ENCODE data around the gene TMEM37. TPM values are rescaled to one million over a fixed set of nuclear protein-coding genes. Genes with fewer than 3 reads are reported as not detected.
A peak's percentile ranks its signal among the peaks of the same experiment; 100 is the strongest.

TMEM37 gene
- total RNA-seq, 2 experiments from 2014 or later = not detected

DNA sequence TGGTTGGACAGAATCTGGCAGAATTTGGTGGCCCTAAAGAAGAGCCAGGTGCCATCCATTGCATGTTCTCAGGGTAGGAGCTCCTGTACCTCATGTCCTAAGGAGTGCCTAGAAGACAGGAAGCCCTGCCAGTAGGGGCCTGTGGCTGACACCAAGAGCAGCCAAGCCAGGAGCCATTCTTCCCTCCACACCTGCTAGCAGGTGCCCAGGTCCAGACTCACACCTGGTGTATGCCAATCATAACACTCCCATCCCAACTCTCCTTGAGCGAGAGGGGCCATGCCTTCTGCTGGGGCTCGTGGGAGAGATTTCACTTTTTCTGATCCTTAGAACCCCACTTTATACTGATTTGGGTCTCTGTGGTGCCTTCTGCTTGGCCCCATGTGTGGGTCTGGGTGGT, 26.5 kb upstream of the TMEM37 start:
- H3K36me3 Mint-ChIP-seq = no peaks in the 10 kb centered on the region
- CTCF ChIA-PET = no interaction called here
- H3K4me1 Mint-ChIP-seq = no peaks in the 10 kb centered on the region

DNA sequence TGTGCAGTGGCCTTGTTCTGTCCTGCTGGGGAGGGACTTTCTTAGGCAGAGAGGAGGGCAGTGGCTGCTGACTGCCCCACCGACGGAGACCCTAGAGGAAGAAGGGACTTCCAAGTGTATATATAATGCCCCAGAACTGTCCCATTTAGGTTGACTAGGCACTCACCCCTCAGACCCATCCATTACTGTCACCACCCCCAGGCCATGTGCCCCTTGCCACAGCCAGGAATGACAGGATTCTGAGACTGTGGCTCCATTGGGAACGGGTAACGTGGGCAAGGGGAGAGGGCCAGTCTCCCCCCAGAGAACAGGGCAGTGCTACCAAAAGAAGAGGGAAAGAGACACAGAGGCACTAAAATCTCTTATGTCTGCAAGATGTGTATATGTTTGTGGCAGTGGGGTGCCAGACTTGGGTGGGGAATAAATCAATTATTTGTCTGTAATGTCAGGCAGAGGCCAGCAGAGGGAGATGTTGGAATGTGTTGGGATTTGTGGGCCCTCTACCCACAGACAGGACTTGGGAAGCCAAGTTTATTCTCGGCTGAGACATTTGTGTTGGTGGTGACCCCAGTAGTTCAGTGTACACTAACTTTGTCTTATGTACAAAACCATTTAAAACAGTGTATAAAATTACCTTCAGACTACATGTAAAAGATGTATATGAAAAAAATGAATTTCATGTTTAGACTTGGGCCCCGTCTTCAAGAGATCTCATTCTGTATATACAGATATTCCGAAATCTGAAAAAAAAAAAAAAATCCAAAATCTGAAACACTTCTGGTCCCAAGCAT, 24.0 kb upstream of the TMEM37 start:
- no peak overlapping the region for H3K4me3 Mint-ChIP-seq
- no peak overlapping the region for H3K27ac Mint-ChIP-seq
- ATAC-seq (no peak), DNase-seq (peak; percentile 44)
- no peaks in the 10 kb centered on the region for H3K4me1 Mint-ChIP-seq
- H3K36me3 Mint-ChIP-seq = no peaks in the 10 kb centered on the region
- CTCF ChIA-PET = interaction anchor here (0.7 to 1.7 kb wide), 5 partner anchors 9 to 69 kb away, joined by 3 to 10 read pairs (median 4); no protein-coding TSS in a partner anchor
- peaks cover 10% of the 10 kb centered on the region for H3K27me3 Mint-ChIP-seq
- H3K9me3 Mint-ChIP-seq (ENCODE audit: low read depth) = no peaks in the 10 kb centered on the region

More for the DNA sequence above, 26.5 kb upstream of the TMEM37 start:
- H3K9me3 Mint-ChIP-seq (ENCODE audit: low read depth) = no peaks in the 10 kb centered on the region
- no peak for DNase-seq
- no peak for ATAC-seq
- no peak overlapping the region for H3K27ac Mint-ChIP-seq
- H3K4me3 Mint-ChIP-seq = no peak overlapping the region
- H3K27me3 Mint-ChIP-seq = no peaks in the 10 kb centered on the region

GRCh38 chr2:119408221-119408619, 23.4 kb upstream of the TMEM37 start:
- Mint-ChIP-seq H3K9me3 (ENCODE audit: low read depth) (no peaks in the 10 kb centered on the region), H3K27me3 (peaks cover 10% of the 10 kb centered on the region), H3K27ac (no peak overlapping the region), H3K36me3 (no peaks in the 10 kb centered on the region), H3K4me3 (no peak overlapping the region), H3K4me1 (no peaks in the 10 kb centered on the region)
- CTCF ChIA-PET = interaction anchor here (0.7 to 1.5 kb wide), 6 partner anchors 9 to 91 kb away, joined by 3 to 8 read pairs (median 3); no protein-coding TSS in a partner anchor
- ATAC-seq = no peak
- DNase-seq = no peak

GRCh38 chr2:119409506-119409905, 22.1 kb upstream of the TMEM37 start:
- no peaks in the 10 kb centered on the region for H3K9me3 Mint-ChIP-seq (ENCODE audit: low read depth)
- CTCF ChIA-PET = interaction anchor here (1.4 to 2.0 kb wide), 2 partner anchors 9 to 67 kb away, joined by 5 to 7 read pairs; no protein-coding TSS in a partner anchor
- H3K27me3 Mint-ChIP-seq = peaks cover 22% of the 10 kb centered on the region

GRCh38 chr2:119414894-119415293, 16.8 kb upstream of the TMEM37 start:
- H3K4me1 Mint-ChIP-seq = peaks cover 1% of the 10 kb centered on the region
- CTCF ChIA-PET = interaction anchor here (1.2 kb wide), 1 partner anchor 61 kb away, joined by 4 read pairs; no protein-coding TSS in a partner anchor
- no peak overlapping the region for H3K27ac Mint-ChIP-seq
- DNase-seq (no peak), ATAC-seq (no peak)
- no peaks in the 10 kb centered on the region for H3K36me3 Mint-ChIP-seq
- no peaks in the 10 kb centered on the region for H3K9me3 Mint-ChIP-seq (ENCODE audit: low read depth)
- peaks cover 36% of the 10 kb centered on the region for H3K27me3 Mint-ChIP-seq
- H3K4me3 Mint-ChIP-seq = no peak overlapping the region

More at GRCh38 chr2:119409506-119409905, 22.1 kb upstream of the TMEM37 start:
- no peaks in the 10 kb centered on the region for H3K4me1 Mint-ChIP-seq
- DNase-seq (no peak), ATAC-seq (no peak)
- H3K36me3 Mint-ChIP-seq = no peaks in the 10 kb centered on the region
- H3K27ac Mint-ChIP-seq = no peak overlapping the region
- H3K4me3 Mint-ChIP-seq = no peak overlapping the region

- H3K4me3 Mint-ChIP-seq = no peak overlapping the region
- no peak for DNase-seq
- H3K27me3 Mint-ChIP-seq = peaks cover 38% of the 10 kb centered on the region
- no peaks in the 10 kb centered on the region for H3K36me3 Mint-ChIP-seq
- no peaks in the 10 kb centered on the region for H3K9me3 Mint-ChIP-seq (ENCODE audit: low read depth)
- peaks cover 1% of the 10 kb centered on the region for H3K4me1 Mint-ChIP-seq
- ATAC-seq = no peak
- CTCF ChIA-PET = interaction anchor here (1.2 kb wide), 1 partner anchor 61 kb away, joined by 4 read pairs; no protein-coding TSS in a partner anchor
- no peak overlapping the region for H3K27ac Mint-ChIP-seq
Measured at GRCh38 chr2:119415630-119416029, 16.0 kb upstream of the TMEM37 start.

DNA sequence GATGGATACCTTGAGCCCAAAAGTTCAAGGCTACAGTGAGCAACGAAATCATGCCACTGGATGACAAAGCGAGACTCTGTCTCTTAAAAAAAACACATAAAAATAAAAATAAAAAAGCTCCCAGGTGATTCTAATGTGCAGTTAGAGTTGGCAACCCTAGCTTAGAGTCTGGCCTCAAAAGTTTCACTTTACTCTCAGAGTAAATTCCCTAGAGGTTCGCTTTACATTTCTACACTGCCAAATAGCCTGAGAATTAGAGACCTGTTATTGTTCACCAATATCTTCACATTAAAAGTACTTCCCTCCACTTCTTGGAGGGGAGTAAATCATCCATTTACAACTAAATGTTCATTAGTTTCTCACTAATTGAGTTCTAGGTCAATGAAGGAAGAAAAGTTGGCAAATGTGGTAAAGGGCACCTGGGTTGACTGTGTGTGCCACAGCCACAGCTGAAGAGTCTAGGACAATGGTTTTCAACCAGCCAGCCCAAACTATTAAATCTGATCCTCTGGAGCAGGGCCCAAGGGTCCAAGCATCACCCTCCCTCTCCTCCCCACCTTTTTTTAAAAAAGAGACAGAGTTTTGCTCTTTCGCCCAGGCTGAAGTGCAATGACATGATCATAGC, 15.2 kb upstream of the TMEM37 start:
- no peak for ATAC-seq
- Mint-ChIP-seq H3K27ac (no peak overlapping the region), H3K4me1 (peaks cover 1% of the 10 kb centered on the region), H3K4me3 (no peak overlapping the region), H3K36me3 (no peaks in the 10 kb centered on the region), H3K9me3 (ENCODE audit: low read depth) (no peaks in the 10 kb centered on the region), H3K27me3 (peaks cover 38% of the 10 kb centered on the region)
- DNase-seq = no peak
- CTCF ChIA-PET = no interaction called here

GRCh38 chr2:119417908-119418307, 13.7 kb upstream of the TMEM37 start:
- Mint-ChIP-seq H3K4me1 (peaks cover 1% of the 10 kb centered on the region), H3K36me3 (no peaks in the 10 kb centered on the region), H3K4me3 (no peak overlapping the region), H3K27me3 (peaks cover 48% of the 10 kb centered on the region), H3K27ac (no peak overlapping the region), H3K9me3 (ENCODE audit: low read depth) (no peaks in the 10 kb centered on the region)
- no peak for ATAC-seq
- CTCF ChIA-PET = no interaction called here
- DNase-seq = no peak

- no peak for ATAC-seq
- H3K9me3 Mint-ChIP-seq (ENCODE audit: low read depth) = no peaks in the 10 kb centered on the region
- CTCF ChIA-PET = no interaction called here
- peaks cover 46% of the 10 kb centered on the region for H3K27me3 Mint-ChIP-seq
- H3K36me3 Mint-ChIP-seq = no peaks in the 10 kb centered on the region
- peaks cover 1% of the 10 kb centered on the region for H3K4me1 Mint-ChIP-seq
- no peak overlapping the region for H3K27ac Mint-ChIP-seq
- no peak overlapping the region for H3K4me3 Mint-ChIP-seq
- no peak for DNase-seq
Measured at GRCh38 chr2:119419065-119419464, 12.6 kb upstream of the TMEM37 start.

GRCh38 chr2:119419803-119420508, 11.7 kb upstream of the TMEM37 start:
- Mint-ChIP-seq H3K27ac (no peak overlapping the region), H3K4me3 (no peak overlapping the region), H3K27me3 (peaks cover 39% of the 10 kb centered on the region), H3K9me3 (ENCODE audit: low read depth) (no peaks in the 10 kb centered on the region), H3K4me1 (peaks cover 1% of the 10 kb centered on the region), H3K36me3 (no peaks in the 10 kb centered on the region)
- CTCF ChIA-PET = no interaction called here
- DNase-seq (no peak), ATAC-seq (no peak)

DNA sequence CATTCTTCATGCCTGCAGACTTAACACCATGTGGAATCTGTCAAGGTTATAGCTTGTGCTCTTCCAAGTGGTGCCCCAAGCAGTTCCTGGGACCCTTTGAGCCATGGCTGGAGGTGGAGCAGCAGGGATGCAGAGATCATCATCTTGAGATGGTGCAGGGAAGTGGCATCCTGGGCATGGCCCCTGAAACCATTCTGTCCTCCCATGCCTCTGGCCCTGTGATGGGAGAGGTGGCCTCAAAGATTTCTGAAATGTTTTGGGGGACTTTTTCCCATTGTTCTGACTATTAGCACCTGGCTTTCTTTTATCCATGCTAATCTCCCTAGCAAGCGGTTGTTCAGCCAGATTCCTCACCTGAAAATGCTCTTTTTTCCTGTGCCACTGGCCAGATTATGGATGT, 10.3 kb upstream of the TMEM37 start:
- CTCF ChIA-PET = no interaction called here
- no peak overlapping the region for H3K27ac Mint-ChIP-seq

GRCh38 chr2:119421741-119422140, 9.9 kb upstream of the TMEM37 start:
- DNase-seq (no peak), ATAC-seq (no peak)
- Mint-ChIP-seq H3K36me3 (no peaks in the 10 kb centered on the region), H3K4me3 (no peak overlapping the region), H3K9me3 (ENCODE audit: low read depth) (no peaks in the 10 kb centered on the region), H3K27me3 (peaks cover 51% of the 10 kb centered on the region), H3K4me1 (no peaks in the 10 kb centered on the region), H3K27ac (no peak overlapping the region)
- CTCF ChIA-PET = no interaction called here

More for the DNA sequence above, 10.3 kb upstream of the TMEM37 start:
- Mint-ChIP-seq H3K4me1 (no peaks in the 10 kb centered on the region), H3K36me3 (no peaks in the 10 kb centered on the region), H3K27me3 (peaks cover 46% of the 10 kb centered on the region), H3K9me3 (ENCODE audit: low read depth) (no peaks in the 10 kb centered on the region), H3K4me3 (no peak overlapping the region)
- ATAC-seq (no peak), DNase-seq (no peak)

- Mint-ChIP-seq H3K9me3 (ENCODE audit: low read depth) (no peaks in the 10 kb centered on the region), H3K27ac (no peak overlapping the region), H3K4me3 (no peak overlapping the region), H3K4me1 (no peaks in the 10 kb centered on the region), H3K27me3 (peaks cover 58% of the 10 kb centered on the region), H3K36me3 (no peaks in the 10 kb centered on the region)
- DNase-seq (no peak), ATAC-seq (no peak)
- CTCF ChIA-PET = interaction anchor here (0.6 kb wide), 1 partner anchor 14 kb away, joined by 3 read pairs; no protein-coding TSS in a partner anchor
Measured at GRCh38 chr2:119422360-119423107, 9.1 kb upstream of the TMEM37 start.
